IMR-90 (cell line): Measurements from ENCODE around the gene AGPAT3. TPM values are rescaled to one million over a fixed set of nuclear protein-coding genes. Genes with fewer than 3 reads are reported as not detected.

Experiments used
- ATAC-seq: fragments of 200-7000 bp; cut with Tn5 transposase; 2 replicates; pipeline ENCODE4 v1.9.1; 2020; ENCODE audit warnings: low read depth, mild to moderate bottlenecking, moderate library complexity
- BruUV-seq: library from RNA; stranded (reverse); fragments of 400-500 nt; replicated peaks from 2 replicates; lab custom pipeline; 2021; lab: Mats Ljungman, UMichigan
- CTCF ChIA-PET: fragments of 300-600 bp; formaldehyde crosslinking; extraction: SDS; loops from one replicate; lab custom pipeline; 2021; ENCODE audit warnings: antibody characterized with exemption; lab: Yijun Ruan, JAX
- POLR2A ChIA-PET: fragments of 300-600 bp; sonication (Branson Sonifier 250); formaldehyde crosslinking; loops from one replicate; lab custom pipeline; 2022; ENCODE audit warnings: antibody characterized with exemption; ENCODE audit not compliant: unreplicated experiment; lab: Charles Lee
- DNase-seq: peaks from one replicate; pipeline ENCODE4 v3.0.0; 2013
- H2AFZ ChIP-seq: replicated peaks from 2 replicates; pipeline ENCODE3; 2013; ENCODE audit warnings: low read length, mild to moderate bottlenecking; ENCODE audit not compliant: poor library complexity
- H2AK5ac ChIP-seq: 2 replicates; pipeline ENCODE4 v1.6.1; 2013; ENCODE audit warnings: low read depth, low read length, inconsistent platforms
- H2AK9ac ChIP-seq: replicated peaks from 2 replicates; pipeline ENCODE3; 2013; ENCODE audit warnings: mild to moderate bottlenecking, low read depth, low read length, moderate library complexity; ENCODE audit not compliant: poor library complexity
- H2BK120ac ChIP-seq: 2 replicates; pipeline ENCODE4 v1.6.1; 2013; ENCODE audit warnings: low read depth, low read length, inconsistent platforms
- H2BK15ac ChIP-seq: 3 replicates; pipeline ENCODE4 v1.6.1; 2013; ENCODE audit warnings: low read depth, low read length, inconsistent platforms
- H2BK20ac ChIP-seq: 2 replicates; pipeline ENCODE4 v1.6.1; 2013; ENCODE audit warnings: low read depth, mild to moderate bottlenecking, inconsistent platforms, low read length, moderate library complexity
- H2BK5ac ChIP-seq: 2 replicates; pipeline ENCODE4 v1.6.1; 2013; ENCODE audit warnings: mild to moderate bottlenecking, low read depth, low read length, inconsistent platforms; ENCODE audit not compliant: poor library complexity, severe bottlenecking
- H3K14ac ChIP-seq: replicated peaks from 2 replicates; pipeline ENCODE4 v1.6.1; 2013; ENCODE audit warnings: low read depth, low read length, inconsistent platforms
- H3K18ac ChIP-seq: 2 replicates; pipeline ENCODE4 v1.6.1; 2013; ENCODE audit warnings: low read depth, low read length, control low read depth
- H3K23ac ChIP-seq: 2 replicates; pipeline ENCODE4 v1.6.1; 2013; ENCODE audit warnings: low read depth, low read length, inconsistent platforms
- H3K27ac ChIP-seq: 2 replicates; pipeline ENCODE4 v1.5.1; 2013; ENCODE audit warnings: mild to moderate bottlenecking, control low read depth, low read length; ENCODE audit not compliant: insufficient read depth
- H3K27me3 ChIP-seq: 2 replicates; pipeline ENCODE4 v1.6.1; 2013; ENCODE audit warnings: low read length; ENCODE audit not compliant: control insufficient read depth, insufficient read depth
- H3K36me3 ChIP-seq: 2 replicates; pipeline ENCODE4 v1.6.1; 2013; ENCODE audit warnings: low read length, mixed read lengths; ENCODE audit not compliant: control insufficient read depth, insufficient read depth
- H3K4ac ChIP-seq: 2 replicates; pipeline ENCODE4 v1.6.1; 2013; ENCODE audit warnings: low read depth, low read length, inconsistent platforms
- H3K4me1 ChIP-seq: 2 replicates; pipeline ENCODE4 v1.6.1; 2013; ENCODE audit warnings: low read length, mixed read lengths; ENCODE audit not compliant: control insufficient read depth, insufficient read depth
- H3K4me2 ChIP-seq: 2 replicates; pipeline ENCODE4 v1.6.1; 2013; ENCODE audit warnings: low read depth, mild to moderate bottlenecking, control low read depth, low read length, moderate library complexity
- H3K4me3 ChIP-seq: 2 replicates; pipeline ENCODE4 v1.5.1; 2013; ENCODE audit warnings: low read depth, mild to moderate bottlenecking, control low read depth, low read length, moderate library complexity; ENCODE audit not compliant: insufficient read depth
- H3K56ac ChIP-seq: 2 replicates; pipeline ENCODE4 v1.6.1; 2013; ENCODE audit warnings: low read length, inconsistent platforms; ENCODE audit not compliant: insufficient read depth; ENCODE audit errors: extremely low read depth
- H3K79me1 ChIP-seq, 2 experiments: 2 replicates each; pipeline ENCODE4 v1.6.1; 2013; ENCODE audit warnings: low read length in 2 of 2, inconsistent platforms in 1 of 2, low read depth in 1 of 2
- H3K9ac ChIP-seq: 2 replicates; pipeline ENCODE4 v1.6.1; 2013; ENCODE audit warnings: low read depth, low read length, control low read depth
- H3K9me1 ChIP-seq: 2 replicates; pipeline ENCODE4 v1.6.1; 2013; ENCODE audit warnings: low read length, inconsistent platforms; ENCODE audit not compliant: insufficient read depth
- H3K9me3 ChIP-seq: 2 replicates; pipeline ENCODE4 v1.6.1; 2013; ENCODE audit warnings: low read length; ENCODE audit not compliant: control insufficient read depth, insufficient read depth
- H4K20me1 ChIP-seq: 2 replicates; pipeline ENCODE4 v1.6.1; 2013; ENCODE audit warnings: low read length, inconsistent platforms; ENCODE audit not compliant: insufficient read depth
- H4K5ac ChIP-seq: 2 replicates; pipeline ENCODE4 v1.6.1; 2013; ENCODE audit warnings: mild to moderate bottlenecking, low read depth, low read length, control low read depth
- H4K8ac ChIP-seq, 2 experiments: 2 replicates each; pipeline ENCODE4 v1.6.1; 2013; ENCODE audit warnings: low read depth in 2 of 2, low read length in 2 of 2, control low read depth in 1 of 2, inconsistent platforms in 1 of 2
- H4K91ac ChIP-seq: 2 replicates; pipeline ENCODE4 v1.6.1; 2013; ENCODE audit warnings: low read depth, low read length, inconsistent platforms; ENCODE audit not compliant: insufficient read depth
- CHD1 ChIP-seq: IDR thresholded peaks from 2 replicates; pipeline ENCODE4 v1.6.1; 2012; ENCODE audit warnings: low read depth, low read length, improper control_type of control experiment
- RFX5 ChIP-seq: IDR thresholded peaks from 2 replicates; pipeline ENCODE4 v1.8.0; 2012; ENCODE audit warnings: low read depth, mild to moderate bottlenecking, low read length, moderate library complexity
- WGBS, 2 experiments: methylation state at CpG; one replicate each; pipeline versions ENCODE4 v1.1.5 to v1.1.7; 2013; ENCODE audit warnings: missing lambda C conversion rate in 2 of 2; ENCODE audit not compliant: insufficient read length in 1 of 2; ENCODE audit errors: extremely low coverage in 2 of 2; 5-methylcytosine and 5-hydroxymethylcytosine counted together
- dilution Hi-C: fragments of 300-500 bp; cut with HindIII; formaldehyde crosslinking; loops from one replicate; pipeline ENCODE4 v1.14.3; 2018; ENCODE audit warnings: low sequenced_read_pairs; ENCODE audit not compliant: unreplicated experiment
- in situ Hi-C: fragments of 300-500 bp; cut with MboI; formaldehyde crosslinking; loops from 3 replicates; pipeline ENCODE4 v1.14.3; 2019; ENCODE audit warnings: low sequenced_read_pairs, inconsistent platforms, mixed read lengths
- intact Hi-C: fragments of 100-400 bp; cut with micrococcal nuclease; formaldehyde crosslinking; loops from 2 replicates; pipeline ENCODE4 v1.10.0; 2022
- polyA plus RNA-seq, 3 experiments: library from polyadenylated mRNA; depleted of rRNA; stranded (reverse); fragments of >200 nt; gene quantifications; 2 replicates each; pipeline ENCODE4 v1.2.3, GENCODE V29; 2012; ENCODE audit warnings: low replicate concordance in 1 of 3
- total RNA-seq: library from RNA; depleted of rRNA; stranded (reverse); fragments of >200 nt; gene quantifications from 2 replicates; pipeline ENCODE4 v1.2.3, GENCODE V29; 2012
- TF ChIP-seq, protein P1 (sequence below): fragments of 150-350 bp; IDR thresholded peaks from 2 replicates; pipeline ENCODE4 v1.6.1; 2016; ENCODE audit warnings: low read depth, mild to moderate bottlenecking, low read length, moderate library complexity, borderline replicate concordance
- TF ChIP-seq, protein P2 (sequence below): fragments of 150-350 bp; IDR thresholded peaks from 2 replicates; pipeline ENCODE4 v1.6.1; 2017; ENCODE audit warnings: mild to moderate bottlenecking, antibody characterized with exemption, low read length, low read depth

Gene AGPAT3
- total and polyA plus RNA-seq, 2 of the 4 experiments (the other 2 are of a cell fraction), result 27.1 to 38.7 TPM

DNA sequence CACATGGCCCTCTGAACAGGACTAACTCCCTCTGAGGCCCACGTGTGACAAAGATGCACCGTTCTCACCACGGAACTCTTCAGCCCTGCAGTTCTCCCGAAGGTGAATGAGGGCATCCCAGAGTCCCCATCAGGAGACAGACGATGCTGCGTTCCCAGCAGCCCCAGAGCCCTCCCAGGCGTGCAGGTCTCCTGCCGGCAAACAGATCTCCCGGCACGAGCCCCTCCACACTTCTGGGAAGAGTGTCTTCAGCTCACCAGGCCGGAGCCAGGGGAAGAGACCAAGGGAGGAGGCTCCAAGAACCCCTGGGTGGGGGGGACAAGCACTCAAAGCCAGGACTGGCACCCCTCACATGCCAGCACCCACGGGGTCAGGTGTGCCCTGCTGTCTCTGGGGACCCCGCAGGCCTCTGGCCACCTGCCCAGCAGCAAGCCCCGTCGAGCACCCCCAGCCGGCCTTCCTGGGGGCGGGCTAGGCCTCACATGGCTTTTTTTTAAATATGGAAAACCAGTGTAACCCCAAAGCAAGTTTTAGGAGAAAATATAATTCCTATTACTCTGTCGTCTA, 102.0 kb downstream of the AGPAT3 start:
- no TSS peak for BruUV-seq
- Histone ChIP-seq H4K20me1 (peaks cover 8% of the 10 kb centered on the region; the same call in 1 of the 2 replicates), H3K9me3 (no peaks in the 10 kb centered on the region), H3K36me3 (peaks cover 29% of the 10 kb centered on the region), H3K9ac (no peak overlapping the region), H3K27ac (no peak overlapping the region), H4K5ac (no peak overlapping the region), H3K79me1 (peaks cover 0 to 3% of the 10 kb centered on the region in 2 experiments; a peak in 2 of 4 replicates), H4K8ac (no peak overlapping the region), H3K4me3 (no peak overlapping the region), H2BK5ac (no peak overlapping the region), H2AK5ac (no peak overlapping the region), H3K4ac (no peak overlapping the region), H2BK15ac (no peak overlapping the region), H2BK20ac (no peak overlapping the region), H3K27me3 (no peaks in the 10 kb centered on the region), H3K56ac (no peak overlapping the region), H3K4me2 (no peak overlapping the region), H3K14ac (no peak overlapping the region), H3K23ac (no peak overlapping the region), H3K9me1 (no peaks in the 10 kb centered on the region; the same call in 1 of the 2 replicates), H4K91ac (no peak overlapping the region), H2AFZ (no peak overlapping the region), H2BK120ac (no peak overlapping the region), H3K18ac (no peak overlapping the region), H3K4me1 (no peaks in the 10 kb centered on the region), H2AK9ac (no peak overlapping the region)
- CTCF ChIA-PET, result no interaction called here
- POLR2A ChIA-PET, result no interaction called here
- DNase-seq (no peak), ATAC-seq (no peak)
- dilution Hi-C loops, result no loop called here
- in situ Hi-C loops, result no loop called here
- WGBS, 2 experiments, result no CpG with 5 or more reads among the region's 18 CpGs
- intact Hi-C loops, result no loop called here
- TF ChIP-seq, protein P1, sequence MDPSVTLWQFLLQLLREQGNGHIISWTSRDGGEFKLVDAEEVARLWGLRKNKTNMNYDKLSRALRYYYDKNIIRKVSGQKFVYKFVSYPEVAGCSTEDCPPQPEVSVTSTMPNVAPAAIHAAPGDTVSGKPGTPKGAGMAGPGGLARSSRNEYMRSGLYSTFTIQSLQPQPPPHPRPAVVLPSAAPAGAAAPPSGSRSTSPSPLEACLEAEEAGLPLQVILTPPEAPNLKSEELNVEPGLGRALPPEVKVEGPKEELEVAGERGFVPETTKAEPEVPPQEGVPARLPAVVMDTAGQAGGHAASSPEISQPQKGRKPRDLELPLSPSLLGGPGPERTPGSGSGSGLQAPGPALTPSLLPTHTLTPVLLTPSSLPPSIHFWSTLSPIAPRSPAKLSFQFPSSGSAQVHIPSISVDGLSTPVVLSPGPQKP, result no peak
- TF ChIP-seq RFX5 (no peak), CHD1 (no peak)
- TF ChIP-seq, protein P2, sequence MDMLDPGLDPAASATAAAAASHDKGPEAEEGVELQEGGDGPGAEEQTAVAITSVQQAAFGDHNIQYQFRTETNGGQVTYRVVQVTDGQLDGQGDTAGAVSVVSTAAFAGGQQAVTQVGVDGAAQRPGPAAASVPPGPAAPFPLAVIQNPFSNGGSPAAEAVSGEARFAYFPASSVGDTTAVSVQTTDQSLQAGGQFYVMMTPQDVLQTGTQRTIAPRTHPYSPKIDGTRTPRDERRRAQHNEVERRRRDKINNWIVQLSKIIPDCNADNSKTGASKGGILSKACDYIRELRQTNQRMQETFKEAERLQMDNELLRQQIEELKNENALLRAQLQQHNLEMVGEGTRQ, result no peak
